Hindlimb muscle (tissue), 1 donor: ENCODE data around the gene ATAT1. TPM values are rescaled to one million over a fixed set of nuclear protein-coding genes. Genes with fewer than 3 reads are reported as not detected.
A peak's percentile ranks its signal among the peaks of the same experiment; 100 is the strongest.
"Not testable (repeated sequence)": the region's sequence is repeated elsewhere in the genome, so short reads cannot be mapped to it uniquely, and the experiment has no call there.

Experiments used
- DNase-seq: peaks from one replicate; pipeline ENCODE4 v3.0.0-alpha.2; 2013
- polyA plus RNA-seq: library from polyadenylated mRNA; unstranded; fragments of 120-200 nt; gene quantifications from one replicate; pipeline ENCODE4 v1.2.1, GENCODE V29; 2013; ENCODE audit not compliant: insufficient read length

The ATAT1 gene
- polyA plus RNA-seq, 1 donor: 21.3 TPM

DNA sequence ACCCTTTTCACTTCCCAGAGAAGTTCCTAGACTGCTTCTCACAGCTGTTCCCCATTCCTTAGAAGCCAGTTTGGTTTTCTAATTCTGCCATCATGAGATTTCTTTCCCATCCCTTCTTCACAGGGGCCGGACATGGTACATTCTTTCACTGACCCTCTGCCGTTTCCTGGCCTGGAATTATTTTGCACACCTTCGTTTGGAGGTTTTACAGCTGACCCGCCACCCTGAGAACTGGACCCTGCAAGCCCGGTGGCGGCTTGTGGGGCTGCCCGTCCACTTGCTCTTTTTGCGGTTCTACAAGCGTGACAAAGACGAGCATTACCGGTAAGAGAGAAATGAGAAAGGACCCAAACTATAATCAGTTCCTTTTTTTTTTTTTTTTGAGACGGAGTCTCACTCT is 24.5 kb downstream of the ATAT1 start:
- no peak for DNase-seq

DNA sequence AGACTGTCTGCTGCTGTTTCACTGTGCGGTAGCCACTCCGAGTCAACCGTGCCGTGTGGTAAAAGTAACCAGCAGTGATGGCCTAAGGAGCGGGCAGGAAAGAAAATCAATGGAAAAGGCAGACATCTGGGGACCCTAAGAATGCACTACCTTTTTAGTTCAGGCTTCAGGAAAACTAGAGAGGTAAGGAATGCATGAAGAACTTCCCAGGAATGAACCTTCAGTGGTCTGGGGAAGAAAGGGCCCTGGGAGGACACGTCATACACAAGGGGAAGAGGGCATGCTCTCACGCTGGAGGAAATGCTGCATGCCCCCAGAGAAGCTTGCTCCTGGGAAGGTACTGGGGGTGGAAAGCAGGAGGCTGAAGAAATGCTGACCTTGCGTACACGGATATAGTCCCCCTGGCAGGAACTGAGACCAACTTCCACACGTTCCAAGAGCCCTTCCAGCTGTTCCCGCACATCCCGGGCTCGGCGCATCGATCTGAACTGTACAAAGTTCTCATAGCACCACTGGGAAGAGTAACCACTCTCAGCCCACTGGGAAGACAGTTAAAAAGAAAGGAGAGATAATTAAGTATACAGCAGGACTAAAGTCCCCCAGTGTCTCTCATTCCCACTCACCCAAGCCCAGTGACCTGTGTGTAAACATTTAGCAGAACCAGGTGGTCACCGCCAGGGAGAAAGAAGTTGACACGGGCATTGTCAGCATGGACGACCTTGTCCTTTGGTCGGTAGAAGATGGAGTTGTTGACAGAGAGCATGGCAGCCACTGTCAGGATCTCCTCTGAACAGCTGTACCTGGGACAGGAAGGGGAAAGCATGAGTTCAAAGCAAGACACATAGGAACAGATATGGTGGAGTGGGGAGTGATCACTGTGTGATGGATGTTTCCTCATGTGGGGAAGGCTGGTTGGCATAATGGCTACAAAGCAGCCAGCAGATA is 28.4 kb downstream of the ATAT1 start:
- DNase-seq: no peak

DNA sequence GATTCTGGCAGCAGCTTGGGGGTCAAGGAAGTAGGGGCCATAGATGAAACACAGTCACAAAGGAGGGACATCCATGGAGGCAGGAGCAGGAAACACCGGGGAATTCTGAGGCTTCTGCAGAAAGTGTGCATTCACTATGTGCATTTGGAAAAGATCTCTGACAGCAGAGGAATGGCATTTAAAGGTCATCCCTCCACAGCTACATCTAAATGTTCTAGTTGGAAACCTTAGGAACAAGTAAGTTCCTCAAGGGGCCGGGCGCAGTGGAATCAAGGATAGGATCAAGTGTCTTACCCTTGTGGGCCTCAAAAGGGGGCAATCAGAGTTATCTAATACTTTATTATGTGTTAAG is 29.0 kb downstream of the ATAT1 start:
- DNase-seq: no peak

DNA sequence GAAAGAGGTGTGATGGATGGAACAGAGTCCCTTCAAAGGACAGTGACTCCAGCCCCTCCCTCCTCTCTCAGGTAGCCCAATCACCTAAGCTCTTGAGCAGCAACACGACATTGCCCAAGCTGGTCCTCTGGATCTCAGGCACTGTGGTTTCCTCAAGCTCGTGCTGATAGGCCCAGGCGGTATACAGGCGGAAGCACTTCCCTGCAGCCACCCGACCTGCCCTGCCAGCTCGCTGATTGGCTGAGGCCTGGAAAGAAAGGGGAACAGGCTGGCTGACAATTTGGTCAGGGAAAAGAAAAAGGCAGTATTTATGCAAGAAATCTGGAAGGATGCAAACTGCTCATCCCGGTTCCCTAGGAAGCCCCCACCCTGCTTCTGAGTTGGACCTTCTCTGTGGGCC is 29.8 kb downstream of the ATAT1 start:
- no peak for DNase-seq

DNA sequence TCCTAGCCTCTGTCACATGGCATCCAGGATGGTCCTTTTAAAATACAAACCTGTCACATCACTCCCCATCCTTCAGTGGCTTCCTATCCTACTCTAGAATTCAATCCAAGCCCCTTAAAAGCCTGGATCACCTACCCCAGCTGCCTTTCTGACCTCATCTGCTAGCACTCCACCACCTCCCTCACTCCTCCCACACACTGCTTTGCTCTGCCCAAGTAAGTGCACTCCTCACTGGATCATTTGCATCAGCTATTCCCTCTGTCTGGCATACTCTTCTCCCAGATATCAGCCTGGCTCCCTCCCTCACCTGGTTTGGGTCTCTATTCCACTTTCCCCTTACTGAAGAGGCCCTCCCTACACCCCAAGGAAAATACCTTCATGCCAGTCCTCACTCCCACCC is 30.8 kb downstream of the ATAT1 start:
- DNase-seq: no peak

DNA sequence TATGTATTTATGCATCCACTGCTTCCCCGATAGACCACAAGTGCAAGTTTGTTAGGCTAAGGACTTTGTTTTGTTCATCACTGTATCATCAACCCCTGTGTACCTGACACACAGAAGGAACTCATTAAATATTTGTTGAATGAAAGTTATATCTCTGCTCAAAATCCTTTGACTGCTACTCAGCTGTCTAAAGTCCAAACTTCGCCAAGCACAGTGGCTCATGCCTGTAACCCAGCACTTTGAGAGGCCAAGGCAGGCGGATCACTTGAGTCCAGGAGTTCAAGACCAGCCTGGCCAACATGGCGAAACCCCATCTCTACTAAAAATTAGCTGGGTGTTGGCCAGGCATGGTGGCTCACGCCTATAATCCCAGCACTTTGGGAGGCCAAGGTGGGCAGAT is 31.2 kb downstream of the ATAT1 start:
- DNase-seq: not testable (repeated sequence)

DNA sequence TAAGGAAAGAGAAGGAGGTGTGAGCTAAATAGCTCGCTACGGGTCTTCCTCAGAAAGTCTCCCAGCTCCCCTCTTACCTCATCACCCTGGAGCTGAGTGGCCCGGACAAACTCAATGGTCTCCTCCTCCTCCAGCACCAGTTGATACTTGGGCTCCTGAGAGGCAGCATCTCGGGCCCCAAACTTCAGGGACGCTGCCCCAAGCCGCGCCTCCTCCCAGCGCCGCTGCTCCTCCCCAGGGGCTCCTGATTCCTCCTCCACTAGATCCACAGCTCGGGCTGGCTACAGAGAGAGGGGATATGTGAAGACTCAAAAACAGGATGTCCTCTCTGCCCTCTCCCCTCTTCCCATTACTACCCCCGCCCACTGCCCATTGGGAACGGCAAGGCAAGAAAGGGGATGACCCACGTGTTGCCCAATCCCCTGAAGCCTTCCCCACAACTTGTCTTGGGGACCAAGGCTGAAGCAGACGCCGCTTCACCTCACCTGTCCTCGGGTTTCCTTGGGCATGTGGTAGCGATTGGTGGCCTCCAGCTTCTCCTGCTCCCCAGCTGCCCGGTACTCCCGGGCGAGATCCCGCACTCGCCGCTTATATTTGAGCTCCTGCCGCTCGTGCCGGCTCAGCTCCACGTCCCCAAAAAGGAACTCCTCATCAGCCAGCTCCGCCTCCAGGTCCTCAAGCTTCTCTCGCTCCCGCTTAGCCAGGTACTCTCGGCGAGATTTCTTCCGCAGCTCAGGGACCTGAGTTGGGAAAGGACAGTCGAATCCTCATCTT is 38.5 kb downstream of the ATAT1 start:
- DNase-seq: no peak

DNA sequence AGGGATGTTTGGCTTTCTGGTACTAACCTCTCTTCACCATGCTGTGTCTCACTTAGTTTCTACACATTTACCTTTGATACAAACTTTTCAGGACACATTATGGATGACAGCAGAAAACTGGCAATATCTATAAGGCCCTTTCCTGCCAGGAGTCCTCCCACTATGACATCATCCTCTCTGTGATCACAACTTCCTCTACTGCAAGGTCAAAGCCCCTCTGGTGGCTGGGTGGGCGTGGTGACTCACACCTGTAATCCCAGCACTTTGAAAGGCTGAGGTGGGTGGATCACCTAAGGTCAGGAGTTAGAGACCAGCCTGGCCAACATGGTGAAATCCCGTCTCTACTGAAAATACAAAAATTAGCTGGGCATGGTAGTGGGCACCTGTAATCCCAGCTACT is 39.6 kb downstream of the ATAT1 start:
- not testable (repeated sequence) for DNase-seq

DNA sequence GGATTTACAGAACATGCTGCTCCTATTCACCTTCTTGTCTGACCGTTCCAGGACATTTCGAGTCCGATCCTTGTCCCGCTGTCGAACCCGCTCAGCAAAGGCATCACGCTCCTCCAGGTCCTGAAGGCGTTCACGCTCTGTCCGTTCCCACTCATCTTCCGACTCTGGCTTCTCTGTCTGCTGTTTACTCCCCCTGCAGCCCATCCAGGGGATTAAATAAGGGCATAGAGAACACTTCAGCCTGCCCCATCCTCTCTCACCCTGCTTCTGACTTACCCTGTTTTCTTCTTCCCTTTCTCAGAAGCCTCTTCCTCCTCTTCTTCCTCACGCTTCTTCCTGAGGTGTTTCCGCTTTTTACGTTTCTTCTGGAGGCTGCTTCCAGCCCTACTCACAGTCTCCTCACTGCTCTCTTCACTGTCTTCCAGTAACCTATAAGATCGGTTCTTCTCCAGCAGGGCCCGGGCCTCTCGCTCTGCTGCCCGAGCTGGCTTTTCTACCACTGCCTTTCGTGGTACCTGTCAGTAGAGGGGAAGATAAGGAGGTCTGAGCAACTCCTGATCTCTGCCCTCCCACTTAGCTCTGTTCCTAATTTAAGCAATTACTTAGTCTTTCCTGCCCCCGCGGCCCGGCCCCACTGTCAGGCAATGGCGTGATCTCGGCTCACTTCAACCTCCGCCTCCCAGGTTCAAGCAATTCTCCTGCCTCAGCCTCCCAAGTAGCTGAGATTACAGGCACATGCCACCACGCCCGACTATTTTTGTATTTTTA is 44.3 kb downstream of the ATAT1 start:
- DNase-seq: no peak

DNA sequence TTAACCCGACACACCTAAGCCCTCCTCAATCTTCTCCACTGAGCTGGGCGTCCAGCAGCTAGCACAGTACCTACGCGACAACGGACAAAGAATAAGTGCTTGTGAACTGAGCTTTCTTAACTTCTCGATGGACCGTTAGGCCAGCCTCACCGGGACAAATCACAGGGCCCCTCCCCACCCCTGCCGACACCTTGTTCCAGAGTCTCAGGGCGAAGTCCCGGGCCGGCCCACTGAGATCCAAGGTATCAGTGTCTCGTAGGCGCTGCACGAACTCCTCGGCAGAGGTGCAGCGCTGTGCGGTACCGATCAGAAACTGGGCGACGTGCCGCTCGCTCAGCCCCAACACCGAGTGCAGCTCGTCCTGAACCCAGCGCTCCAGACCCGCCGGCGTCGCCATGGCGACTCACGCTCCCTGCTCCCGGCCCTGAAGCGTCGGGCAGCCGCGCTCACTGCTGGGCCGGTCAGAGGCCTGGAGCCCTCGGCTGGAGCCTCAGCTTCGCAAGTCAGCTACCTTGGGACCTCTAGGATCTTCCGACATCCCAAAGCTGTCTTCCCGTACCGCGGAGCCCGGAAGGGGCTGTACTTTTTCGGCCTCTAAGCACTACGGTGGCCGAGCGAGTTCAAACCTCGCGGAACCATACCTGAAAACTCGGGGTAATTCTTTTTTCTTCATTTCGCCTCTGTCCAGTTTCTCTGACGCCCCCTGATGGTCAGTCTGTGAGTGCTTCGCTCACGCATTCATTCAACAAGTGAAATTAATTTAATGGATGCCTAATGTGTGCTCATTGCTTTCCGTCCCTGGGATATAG is 46.0 kb downstream of the ATAT1 start, which contains the start of gene DHX16:
Gene DHX16, minus strand, starts transcription at position 562 of the 809 bp plus-strand sequence. Its CDS starts 165 bp downstream, at position 397.
- DNase-seq: peak; percentile 97

DNA sequence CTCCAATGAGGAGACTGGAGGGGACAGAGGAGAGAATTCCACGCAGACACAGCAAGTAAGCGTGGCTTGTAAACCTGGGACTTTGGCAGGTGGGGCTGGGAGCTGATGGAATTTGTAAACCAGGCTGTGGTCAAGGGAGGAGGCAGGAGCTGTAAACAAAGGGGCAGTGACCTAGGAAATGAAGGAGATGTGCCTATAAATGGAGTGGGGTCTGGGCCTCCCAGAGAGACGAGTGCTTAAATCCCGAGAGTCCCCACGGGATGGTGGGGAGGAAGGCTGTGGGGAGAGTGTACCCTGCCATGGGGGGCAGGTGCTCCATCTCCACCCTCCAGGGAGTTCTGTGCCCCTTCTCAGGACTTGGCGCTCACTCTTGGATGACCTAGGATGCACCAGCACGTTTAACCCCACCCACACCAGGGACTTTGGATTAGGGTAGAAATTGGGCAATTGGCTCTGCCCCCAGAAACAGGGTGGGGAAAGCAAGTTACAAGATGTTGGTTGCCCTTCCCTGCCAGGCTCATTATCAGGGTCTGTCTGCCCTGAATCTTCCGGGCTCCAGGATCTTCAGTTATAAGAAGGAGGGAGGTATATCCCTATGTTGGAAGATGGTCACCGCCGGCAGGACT is 50.1 kb downstream of the ATAT1 start:
- no peak for DNase-seq

DNA sequence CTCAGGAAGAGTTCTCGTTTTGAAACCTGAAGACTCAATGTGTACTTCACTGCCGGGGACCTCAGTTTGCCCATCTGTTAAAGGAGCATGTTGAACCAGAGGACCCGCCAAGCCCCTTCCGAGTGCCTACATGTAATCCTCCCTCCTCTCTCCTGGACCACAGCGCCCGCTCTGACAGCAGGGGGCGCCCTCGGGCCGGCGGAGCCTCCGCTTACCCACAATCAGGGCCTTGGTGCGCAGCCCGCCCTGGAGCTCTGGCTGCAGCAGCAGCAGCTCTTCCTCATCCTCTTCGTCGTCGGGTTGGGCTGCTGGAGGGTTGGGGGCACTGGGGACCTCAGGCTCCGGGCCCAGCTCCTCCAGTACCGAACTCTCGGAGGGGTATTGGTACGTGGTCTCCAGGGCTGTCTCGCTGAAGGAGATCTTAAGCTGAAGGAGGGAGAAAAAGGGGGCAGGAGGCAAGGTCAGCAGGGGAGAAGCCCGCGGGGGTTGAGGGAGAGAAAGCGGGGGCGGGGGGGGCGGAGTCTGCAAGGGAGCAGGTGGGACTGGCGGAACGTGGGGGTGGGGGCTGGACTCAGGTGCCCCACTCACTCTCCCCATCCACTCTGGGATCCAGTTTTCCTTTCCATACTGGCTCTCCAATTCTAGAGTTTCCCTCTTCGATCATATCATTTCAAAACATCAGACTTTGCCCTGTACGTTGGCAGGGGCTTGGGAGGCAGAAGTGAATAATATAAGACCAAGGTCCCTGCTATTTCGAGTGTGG is 52.5 kb downstream of the ATAT1 start:
- DNase-seq: peak; percentile 86

DNA sequence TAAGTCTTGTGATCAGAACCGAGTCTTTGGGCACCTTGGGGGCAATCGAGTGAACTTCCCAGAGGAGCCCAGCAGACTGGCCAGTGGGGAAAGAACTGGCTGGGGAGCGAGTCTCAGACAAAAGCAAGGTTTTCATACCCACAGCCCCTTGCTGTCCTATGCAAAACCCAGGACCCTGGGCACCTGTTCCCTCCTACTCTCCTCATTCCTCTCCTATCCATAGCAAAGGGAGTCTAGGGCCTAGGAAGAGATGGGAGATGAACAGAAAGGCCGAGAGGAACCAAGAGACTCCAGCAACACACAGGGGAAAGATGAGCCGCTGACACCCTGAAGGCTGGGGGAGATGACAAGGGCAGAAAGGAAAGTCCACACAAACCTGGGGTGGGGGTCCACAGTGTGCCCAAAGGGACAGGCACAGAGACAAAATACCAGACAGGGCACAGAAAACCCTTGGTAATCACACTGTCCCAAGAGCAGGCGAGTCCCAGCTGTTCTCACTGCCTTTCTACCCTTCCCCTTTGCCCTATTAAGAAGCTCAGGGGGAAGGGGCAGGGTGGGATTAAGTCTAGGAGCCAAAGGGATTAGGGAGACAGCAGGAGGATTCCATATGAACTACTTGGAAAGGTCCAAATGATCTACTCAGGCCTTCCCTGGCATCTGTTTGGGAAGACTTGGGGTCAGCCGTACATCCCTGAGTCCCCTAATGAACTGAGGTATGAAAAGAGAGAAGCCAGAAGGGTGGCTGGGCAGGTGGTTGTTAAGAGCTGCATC is 53.3 kb downstream of the ATAT1 start:
- DNase-seq: no peak

DNA sequence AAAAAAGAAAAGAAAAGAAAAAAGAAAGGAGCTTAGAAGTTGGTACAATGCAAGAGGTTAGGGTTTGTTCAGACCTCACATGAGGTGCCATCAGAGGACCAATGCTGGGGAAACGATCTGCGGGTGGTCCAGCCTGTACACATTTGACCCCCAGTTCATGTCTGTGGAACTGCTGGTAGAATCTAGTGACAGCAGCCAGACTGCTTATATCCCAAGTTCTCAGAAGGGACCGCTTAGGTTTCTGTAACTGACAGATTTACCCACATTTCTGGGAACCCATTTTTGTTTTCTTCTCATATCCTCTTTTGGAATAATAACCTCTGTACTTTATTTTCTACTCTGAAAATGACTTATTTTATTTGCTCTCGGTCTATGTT is 55.1 kb downstream of the ATAT1 start:
- no peak for DNase-seq

DNA sequence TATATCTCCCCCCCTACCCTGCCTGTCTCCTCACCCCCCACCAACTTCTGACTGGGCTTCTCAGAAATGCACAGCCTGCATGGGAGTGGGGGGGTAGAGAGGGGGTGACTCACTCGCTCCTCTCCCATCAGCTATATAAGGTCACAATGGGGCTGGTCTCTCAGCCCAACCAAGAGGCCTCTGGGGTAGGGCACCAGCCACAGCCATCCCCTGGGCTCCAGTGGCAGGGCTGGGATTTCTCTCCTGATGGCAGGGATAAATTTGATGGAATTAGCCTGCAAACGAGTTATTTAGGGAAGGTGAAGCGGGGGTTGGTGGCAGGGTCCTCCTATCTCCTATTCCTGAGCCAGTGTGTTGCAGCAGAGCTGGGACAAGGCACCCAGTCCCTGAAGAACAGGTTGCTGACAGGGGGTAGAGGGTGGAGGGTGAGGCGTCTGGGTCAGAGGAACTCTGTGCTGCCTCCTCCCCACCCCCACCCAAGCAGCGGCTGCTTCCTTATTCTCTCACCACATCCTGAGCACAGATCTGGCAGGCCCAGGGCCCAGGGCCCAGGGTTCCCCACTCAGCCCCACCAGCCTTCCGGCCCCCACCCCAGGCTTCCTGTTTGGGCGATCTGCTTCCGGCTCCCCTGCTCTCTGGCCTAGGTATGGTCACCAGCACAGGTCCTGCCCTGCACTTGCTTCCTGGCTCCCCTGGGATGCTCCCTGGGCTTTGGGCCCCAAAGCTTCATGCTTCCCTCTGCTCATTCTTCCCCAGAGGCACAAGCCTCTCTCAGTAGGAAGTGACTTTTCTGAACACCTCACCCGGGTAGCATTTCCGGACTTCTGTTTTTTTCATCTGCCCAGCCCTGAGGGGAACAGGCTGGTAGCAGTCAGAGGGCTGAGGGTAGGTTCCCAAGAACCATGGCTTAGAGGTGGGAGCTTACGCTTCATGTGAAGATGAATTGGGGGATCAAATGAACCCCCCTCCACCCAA is 55.8 kb downstream of the ATAT1 start:
- peak; percentile 63 for DNase-seq

DNA sequence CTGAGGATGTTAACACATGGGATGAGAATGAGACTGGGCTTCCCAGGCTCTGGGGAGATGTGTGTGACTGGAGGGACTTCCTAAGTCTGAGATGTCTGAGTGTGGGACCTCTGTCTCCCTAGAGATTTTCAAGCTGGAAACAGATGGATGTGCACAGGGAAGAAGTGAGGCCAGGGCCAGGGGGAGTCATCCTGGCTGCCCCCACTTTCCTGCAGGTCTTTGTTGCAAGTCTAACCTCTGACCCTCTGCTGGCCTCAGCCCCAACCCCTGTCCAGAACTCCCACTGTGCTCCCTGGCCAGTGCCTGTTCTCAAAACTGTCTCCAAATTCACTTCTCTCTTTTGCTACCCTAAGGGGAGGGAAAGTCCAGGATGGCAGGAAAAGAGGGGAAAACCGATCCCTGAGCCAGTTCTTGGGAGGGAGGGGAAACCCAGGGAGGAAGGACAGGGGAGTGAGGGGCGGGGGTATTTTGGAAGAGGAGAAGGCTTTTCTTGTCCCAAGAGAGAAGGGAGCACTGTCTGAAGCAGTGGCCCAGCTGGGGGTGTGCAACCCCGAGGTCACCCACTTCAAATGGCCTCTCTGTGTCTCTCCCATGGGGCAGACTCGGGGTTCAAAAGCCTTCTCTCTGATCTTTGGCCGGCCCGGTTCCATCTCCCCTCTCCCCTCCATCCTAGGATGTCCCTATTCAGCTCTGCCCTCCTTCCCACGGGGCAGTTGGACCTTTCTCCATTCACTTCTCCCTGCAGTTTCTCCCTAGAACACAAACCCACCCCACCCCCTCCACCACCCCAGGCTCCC is 56.7 kb downstream of the ATAT1 start:
- DNase-seq: no peak

DNA sequence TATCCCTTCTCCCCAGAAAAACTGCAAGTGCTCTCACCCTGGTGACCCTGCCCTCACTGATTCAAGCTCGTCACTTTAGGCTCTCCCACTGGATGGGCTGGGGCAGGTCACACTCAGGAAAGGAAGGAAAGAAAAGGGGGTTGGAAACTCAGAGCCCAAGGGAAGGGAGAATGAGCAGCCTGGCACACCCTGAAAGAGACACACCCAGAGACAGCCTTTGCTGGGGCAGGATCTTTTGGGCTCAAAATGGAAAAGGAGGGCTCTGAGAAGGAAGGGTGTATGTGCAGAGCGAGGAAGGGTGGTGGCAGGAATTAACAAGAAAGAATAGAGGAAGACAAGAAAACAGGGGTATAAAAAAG is 57.3 kb downstream of the ATAT1 start:
- no peak for DNase-seq
